ENCODE data around the gene ZFYVE9.

ZFYVE9 gene

DNA sequence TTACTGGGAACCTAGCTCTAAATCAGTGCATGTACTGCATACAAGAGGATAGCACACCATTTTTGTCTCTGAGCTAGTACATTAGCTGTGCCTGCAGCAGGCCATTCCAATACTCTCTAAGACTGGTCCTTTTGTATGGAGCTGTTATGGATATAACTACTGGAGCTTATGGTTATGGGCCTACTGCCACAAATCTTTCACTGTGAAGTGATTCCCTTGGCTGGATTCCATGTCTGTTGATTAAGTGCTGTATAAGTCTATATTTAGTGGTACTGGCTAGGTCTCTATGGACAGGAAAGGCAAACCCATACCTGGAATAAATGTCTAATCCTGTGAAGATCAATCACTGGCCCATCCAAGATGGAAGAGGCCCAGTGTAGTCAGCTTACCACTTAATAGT lies 12.0 kb downstream of the ZFYVE9 start:
- Histone ChIP-seq H3K36me3 (no peaks in the 10 kb centered on the region), H3K9me3 (ENCODE audit: severe bottlenecking) (no peaks in the 10 kb centered on the region), H3K27ac (no peak overlapping the region), H3K4me3 (ENCODE audit: low read depth, low read length) (no peak overlapping the region), H3K27me3 (ENCODE audit: insufficient read depth, low read depth, severe bottlenecking) (no peaks in the 10 kb centered on the region)
- TF ChIP-seq, protein P1, sequence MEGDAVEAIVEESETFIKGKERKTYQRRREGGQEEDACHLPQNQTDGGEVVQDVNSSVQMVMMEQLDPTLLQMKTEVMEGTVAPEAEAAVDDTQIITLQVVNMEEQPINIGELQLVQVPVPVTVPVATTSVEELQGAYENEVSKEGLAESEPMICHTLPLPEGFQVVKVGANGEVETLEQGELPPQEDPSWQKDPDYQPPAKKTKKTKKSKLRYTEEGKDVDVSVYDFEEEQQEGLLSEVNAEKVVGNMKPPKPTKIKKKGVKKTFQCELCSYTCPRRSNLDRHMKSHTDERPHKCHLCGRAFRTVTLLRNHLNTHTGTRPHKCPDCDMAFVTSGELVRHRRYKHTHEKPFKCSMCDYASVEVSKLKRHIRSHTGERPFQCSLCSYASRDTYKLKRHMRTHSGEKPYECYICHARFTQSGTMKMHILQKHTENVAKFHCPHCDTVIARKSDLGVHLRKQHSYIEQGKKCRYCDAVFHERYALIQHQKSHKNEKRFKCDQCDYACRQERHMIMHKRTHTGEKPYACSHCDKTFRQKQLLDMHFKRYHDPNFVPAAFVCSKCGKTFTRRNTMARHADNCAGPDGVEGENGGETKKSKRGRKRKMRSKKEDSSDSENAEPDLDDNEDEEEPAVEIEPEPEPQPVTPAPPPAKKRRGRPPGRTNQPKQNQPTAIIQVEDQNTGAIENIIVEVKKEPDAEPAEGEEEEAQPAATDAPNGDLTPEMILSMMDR (IDR thresholded peaks at IDR 0.05; ENCODE audit: low read depth, low read length): no peak
- no peak for DNase-seq

DNA sequence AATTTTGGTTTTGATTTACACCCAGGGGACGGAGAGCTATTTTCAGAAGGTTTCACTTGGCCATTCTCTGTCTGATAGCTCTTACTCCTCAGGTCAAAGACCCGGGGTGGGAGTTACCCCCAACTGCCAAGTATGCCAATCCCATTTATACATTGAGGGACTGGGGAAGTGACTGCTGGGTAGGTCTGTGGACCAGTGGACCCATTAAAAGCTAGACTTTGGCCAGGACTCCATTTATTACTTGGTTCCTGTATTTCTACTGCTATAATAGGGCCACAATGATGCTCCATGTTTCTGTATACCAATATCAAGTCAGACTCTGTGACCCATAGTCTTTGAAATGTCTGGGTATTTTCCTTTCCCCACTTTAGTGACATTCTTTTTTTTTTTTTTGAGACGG lies 14.6 kb downstream of the ZFYVE9 start:
- Histone ChIP-seq H3K4me3 (ENCODE audit: low read depth, low read length) (no peak overlapping the region), H3K9me3 (ENCODE audit: severe bottlenecking) (no peaks in the 10 kb centered on the region), H3K27ac (no peak overlapping the region), H3K27me3 (ENCODE audit: insufficient read depth, low read depth, severe bottlenecking) (no peaks in the 10 kb centered on the region), H3K36me3 (no peaks in the 10 kb centered on the region)
- TF ChIP-seq, protein P1 (IDR thresholded peaks at IDR 0.05; ENCODE audit: low read depth, low read length): no peak
- DNase-seq: no peak

DNA sequence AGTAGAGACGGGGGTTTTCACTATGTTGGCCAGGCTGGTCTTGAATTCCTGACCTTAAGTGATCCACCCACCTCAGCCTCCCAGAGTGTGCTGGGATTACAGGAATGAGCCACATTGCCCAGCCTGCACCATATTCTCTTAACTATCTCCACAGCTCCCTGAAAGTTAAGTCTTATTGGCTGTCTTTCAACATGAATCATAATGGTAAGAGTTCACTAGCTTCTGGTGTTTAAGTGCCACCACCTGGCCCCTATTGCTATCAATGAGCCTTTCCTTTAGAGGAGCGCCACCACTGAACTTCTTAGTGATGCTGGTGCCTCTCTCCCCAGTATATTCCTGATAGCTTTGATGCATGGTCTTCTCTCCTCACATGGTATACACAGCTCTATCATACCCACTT lies 15.7 kb downstream of the ZFYVE9 start:
- Histone ChIP-seq H3K27ac (no peak overlapping the region), H3K27me3 (ENCODE audit: insufficient read depth, low read depth, severe bottlenecking) (no peaks in the 10 kb centered on the region), H3K4me3 (ENCODE audit: low read depth, low read length) (no peak overlapping the region), H3K9me3 (ENCODE audit: severe bottlenecking) (no peaks in the 10 kb centered on the region), H3K36me3 (no peaks in the 10 kb centered on the region)
- TF ChIP-seq, protein P1 (IDR thresholded peaks at IDR 0.05; ENCODE audit: low read depth, low read length): no peak
- no peak for DNase-seq

DNA sequence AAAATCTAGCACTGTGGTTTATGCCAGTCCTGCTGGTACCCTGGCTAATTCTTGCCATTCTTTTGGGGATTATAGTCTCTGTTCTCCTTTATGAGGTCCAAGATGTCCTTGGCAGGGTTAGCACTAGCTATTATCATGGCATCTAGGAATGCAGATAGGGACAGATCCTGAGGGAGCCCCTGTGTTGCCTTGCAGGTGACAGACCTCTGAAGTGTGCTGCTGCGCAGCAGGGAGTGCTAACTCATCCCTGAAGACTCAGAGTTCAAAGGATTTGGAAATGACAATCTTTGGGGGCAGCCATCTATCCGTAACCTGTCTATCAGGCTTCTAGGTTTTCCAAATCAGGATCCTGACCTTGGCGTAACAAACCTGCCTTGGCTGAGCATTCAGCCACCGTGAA lies 16.3 kb downstream of the ZFYVE9 start:
- H3K9me3 ChIP-seq (ENCODE audit: severe bottlenecking): no peaks in the 10 kb centered on the region
- TF ChIP-seq, protein P1 (IDR thresholded peaks at IDR 0.05; ENCODE audit: low read depth, low read length): no peak
- no peak overlapping the region for H3K27ac ChIP-seq
- DNase-seq: no peak
- no peak overlapping the region for H3K4me3 ChIP-seq (ENCODE audit: low read depth, low read length)
- H3K27me3 ChIP-seq (ENCODE audit: insufficient read depth, low read depth, severe bottlenecking): no peaks in the 10 kb centered on the region
- no peaks in the 10 kb centered on the region for H3K36me3 ChIP-seq

DNA sequence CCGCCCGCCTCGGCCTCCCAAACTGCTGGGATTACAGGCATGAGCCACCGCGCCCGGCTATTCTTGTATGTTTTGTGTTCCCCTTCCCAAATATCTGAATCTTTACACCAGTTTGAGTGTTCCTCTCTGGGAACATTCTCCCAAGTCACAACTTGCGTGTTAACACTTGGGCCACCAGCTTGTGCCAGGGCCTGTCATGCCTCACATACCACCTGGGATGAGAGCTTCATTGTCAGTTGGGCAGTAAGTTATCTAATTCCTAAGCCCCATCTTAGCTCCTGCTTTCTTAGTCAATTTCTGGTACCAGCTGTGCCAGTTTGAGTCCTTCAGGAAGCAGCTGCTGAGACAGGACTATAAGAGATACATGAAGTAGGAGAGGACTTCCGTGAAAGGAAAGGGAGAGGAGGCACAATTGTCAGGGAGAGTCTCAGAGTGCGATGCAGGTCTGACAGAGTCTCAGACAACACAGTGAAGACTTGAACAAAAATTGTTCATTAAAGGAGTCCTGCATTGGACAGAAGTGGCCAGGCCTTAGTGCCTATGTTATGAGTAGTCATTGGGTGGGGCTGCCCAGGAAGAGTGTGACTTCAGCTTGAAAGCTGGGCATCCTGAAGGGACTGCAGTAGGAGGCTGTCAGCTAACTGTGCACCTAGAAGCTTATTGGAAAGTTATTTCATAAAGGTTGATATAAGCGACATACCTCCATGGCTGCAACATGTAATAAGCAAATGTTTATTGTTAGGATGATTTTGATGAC lies 17.3 kb downstream of the ZFYVE9 start:
- Histone ChIP-seq H3K27ac (no peak overlapping the region), H3K27me3 (ENCODE audit: insufficient read depth, low read depth, severe bottlenecking) (no peaks in the 10 kb centered on the region), H3K4me3 (ENCODE audit: low read depth, low read length) (no peak overlapping the region), H3K9me3 (ENCODE audit: severe bottlenecking) (no peaks in the 10 kb centered on the region), H3K36me3 (no peaks in the 10 kb centered on the region)
- DNase-seq: no peak
- TF ChIP-seq, protein P1 (IDR thresholded peaks at IDR 0.05; ENCODE audit: low read depth, low read length): no peak

DNA sequence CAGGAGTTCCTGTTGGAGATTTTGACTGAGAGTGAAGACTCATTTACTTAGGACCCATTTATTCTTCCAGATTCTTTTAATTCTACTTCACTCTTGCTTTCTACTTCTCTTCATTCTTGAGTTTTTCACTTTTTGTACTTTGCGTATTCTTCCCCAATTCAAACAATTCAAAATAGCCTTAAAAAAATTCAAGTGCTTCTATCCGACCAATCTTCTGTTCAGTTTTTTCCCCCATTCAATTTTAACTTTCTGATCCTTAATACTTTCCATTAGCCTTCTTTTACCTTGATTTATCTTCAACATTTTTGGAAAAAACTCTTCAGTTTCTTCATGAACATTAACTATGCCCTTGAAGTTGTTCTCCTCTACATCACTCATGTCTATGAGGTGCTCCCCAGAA lies 21.1 kb downstream of the ZFYVE9 start:
- H3K4me3 ChIP-seq (ENCODE audit: low read depth, low read length): no peak overlapping the region
- H3K36me3 ChIP-seq: no peaks in the 10 kb centered on the region
- H3K9me3 ChIP-seq (ENCODE audit: severe bottlenecking): no peaks in the 10 kb centered on the region
- H3K27me3 ChIP-seq (ENCODE audit: insufficient read depth, low read depth, severe bottlenecking): no peaks in the 10 kb centered on the region
- TF ChIP-seq, protein P1 (IDR thresholded peaks at IDR 0.05; ENCODE audit: low read depth, low read length): no peak
- DNase-seq: no peak
- no peak overlapping the region for H3K27ac ChIP-seq
